ENCODE results near the gene FAM193B. TPM values are rescaled to one million over a fixed set of nuclear protein-coding genes. Genes with fewer than 3 reads are reported as not detected.

FAM193B gene
- total and polyA plus RNA-seq, 9 of the 15 experiments (the other 6 are each of a cell fraction or from before 2014, with no cell fraction given), result 4.4 to 76.4 (median 37.3) TPM

DNA sequence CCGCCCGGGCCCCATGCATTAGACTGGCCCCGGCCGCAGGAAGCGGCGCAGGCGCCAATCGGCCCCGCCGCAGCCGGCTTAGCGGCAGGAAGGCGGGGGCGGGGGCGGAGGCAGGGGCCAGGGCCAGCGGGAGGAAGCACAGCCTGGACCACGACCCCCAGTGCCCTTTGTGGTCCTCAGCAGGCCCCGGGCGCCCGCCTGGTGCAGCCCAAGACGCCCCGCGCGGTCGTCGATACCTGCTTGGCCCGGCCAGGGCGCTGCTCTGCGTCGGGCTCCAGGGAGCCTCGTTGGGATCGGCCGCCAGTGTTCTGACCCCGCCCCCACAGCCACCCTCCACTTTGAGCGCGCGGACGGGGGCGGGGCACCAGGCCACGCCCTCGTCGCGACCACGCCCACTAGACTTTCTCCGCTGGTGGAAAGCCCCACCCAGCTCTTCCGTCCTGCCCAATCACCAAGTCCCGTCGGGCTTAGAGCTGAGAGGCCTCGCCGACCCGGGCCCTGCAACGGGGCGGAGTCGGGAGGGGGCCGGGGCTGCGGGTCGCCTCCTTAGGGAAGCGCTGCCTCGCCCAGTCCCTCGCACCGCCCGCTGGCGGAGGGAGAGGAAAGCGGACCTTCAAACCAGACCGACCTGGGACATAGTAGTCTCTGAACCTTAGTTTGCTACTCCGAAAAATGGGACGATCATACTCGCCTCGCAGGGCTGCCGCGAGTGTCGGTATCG is 56.9 kb downstream of the FAM193B start, which contains the start of gene PDLIM7 (continued):
- TF ChIP-seq TBL1XR1 (IDR thresholded peaks at IDR 0.05; ENCODE audit: low read length in 2 of 2), result no peak
- no peak for TF ChIP-seq MCM5 (IDR thresholded peaks at IDR 0.05; ENCODE audit: low read depth)
- peak; percentile 9; the same call in 1 of the 2 replicates for TF ChIP-seq ZNF589 (CRISPR knock-in tag; IDR thresholded peaks at IDR 0.05; ENCODE audit: low read depth)
- peak; percentile 13; the same call in 1 of the 2 replicates for TF ChIP-seq ERF (CRISPR knock-in tag; IDR thresholded peaks at IDR 0.05)
- TF ChIP-seq, protein P1, sequence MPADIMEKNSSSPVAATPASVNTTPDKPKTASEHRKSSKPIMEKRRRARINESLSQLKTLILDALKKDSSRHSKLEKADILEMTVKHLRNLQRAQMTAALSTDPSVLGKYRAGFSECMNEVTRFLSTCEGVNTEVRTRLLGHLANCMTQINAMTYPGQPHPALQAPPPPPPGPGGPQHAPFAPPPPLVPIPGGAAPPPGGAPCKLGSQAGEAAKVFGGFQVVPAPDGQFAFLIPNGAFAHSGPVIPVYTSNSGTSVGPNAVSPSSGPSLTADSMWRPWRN (IDR thresholded peaks at IDR 0.05; ENCODE audit: low read depth), result no peak
- no peak for TF ChIP-seq ZNF507 (tag; conservative IDR thresholded peaks at IDR 0.05)
- TF ChIP-seq PRPF4 (IDR thresholded peaks at IDR 0.05; ENCODE audit: insufficient read depth, low read depth, low read length, poor library complexity, severe bottlenecking), result no peak
- TF ChIP-seq RBFOX2 (IDR thresholded peaks at IDR 0.05; ENCODE audit: low read depth, low read length), result peak; percentile 95
- no peak for TF ChIP-seq MCM2 (IDR thresholded peaks at IDR 0.05; ENCODE audit: low read depth)
- TF ChIP-seq SOX6 (IDR thresholded peaks at IDR 0.05), result no peak; the same call in 1 of the 2 replicates
- no peak for TF ChIP-seq HOXB6 (CRISPR knock-in tag; IDR thresholded peaks at IDR 0.05; ENCODE audit: borderline replicate concordance)
- no peak for TF ChIP-seq ZNF318 (IDR thresholded peaks at IDR 0.05; ENCODE audit: borderline replicate concordance in 1 of 2, low read depth in 1 of 2)
- TF ChIP-seq ZBTB49 (CRISPR knock-in tag; IDR thresholded peaks at IDR 0.05; ENCODE audit: borderline replicate concordance), result no peak
- TF ChIP-seq, protein P2, sequence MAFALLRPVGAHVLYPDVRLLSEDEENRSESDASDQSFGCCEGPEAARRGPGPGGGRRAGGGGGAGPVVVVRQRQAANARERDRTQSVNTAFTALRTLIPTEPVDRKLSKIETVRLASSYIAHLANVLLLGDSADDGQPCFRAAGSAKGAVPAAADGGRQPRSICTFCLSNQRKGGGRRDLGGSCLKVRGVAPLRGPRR (CRISPR knock-in tag; IDR thresholded peaks at IDR 0.05), result no peak
- TF ChIP-seq HDAC8 (tag; IDR thresholded peaks at IDR 0.05), result no peak
- no peak for TF ChIP-seq SP2 (IDR thresholded peaks at IDR 0.05; ENCODE audit: extremely low read depth, low read depth, low read length, poor library complexity, severe bottlenecking)

Data from K562 (cell line).